IMR-90 (cell line): ENCODE data around the gene HAUS3. TPM values are rescaled to one million over a fixed set of nuclear protein-coding genes. Genes with fewer than 3 reads are reported as not detected.

Experiments used
- ATAC-seq: fragments of 200-7000 bp; cut with Tn5 transposase; 2 replicates; pipeline ENCODE4 v1.9.1; 2020; ENCODE audit warnings: low read depth, mild to moderate bottlenecking, moderate library complexity
- BruUV-seq: library from RNA; stranded (reverse); fragments of 400-500 nt; replicated peaks from 2 replicates; lab custom pipeline; 2021; lab: Mats Ljungman, UMichigan
- CTCF ChIA-PET: fragments of 300-600 bp; formaldehyde crosslinking; extraction: SDS; loops from one replicate; lab custom pipeline; 2021; ENCODE audit warnings: antibody characterized with exemption; lab: Yijun Ruan, JAX
- POLR2A ChIA-PET: fragments of 300-600 bp; sonication (Branson Sonifier 250); formaldehyde crosslinking; loops from one replicate; lab custom pipeline; 2022; ENCODE audit warnings: antibody characterized with exemption; ENCODE audit not compliant: unreplicated experiment; lab: Charles Lee
- DNase-seq: peaks from one replicate; pipeline ENCODE4 v3.0.0; 2013
- H2AFZ ChIP-seq: replicated peaks from 2 replicates; pipeline ENCODE3; 2013; ENCODE audit warnings: low read length, mild to moderate bottlenecking; ENCODE audit not compliant: poor library complexity
- H2AK5ac ChIP-seq: 2 replicates; pipeline ENCODE4 v1.6.1; 2013; ENCODE audit warnings: low read depth, low read length, inconsistent platforms
- H2AK9ac ChIP-seq: replicated peaks from 2 replicates; pipeline ENCODE3; 2013; ENCODE audit warnings: mild to moderate bottlenecking, low read depth, low read length, moderate library complexity; ENCODE audit not compliant: poor library complexity
- H2BK120ac ChIP-seq: 2 replicates; pipeline ENCODE4 v1.6.1; 2013; ENCODE audit warnings: low read depth, low read length, inconsistent platforms
- H2BK15ac ChIP-seq: 3 replicates; pipeline ENCODE4 v1.6.1; 2013; ENCODE audit warnings: low read depth, low read length, inconsistent platforms
- H2BK20ac ChIP-seq: 2 replicates; pipeline ENCODE4 v1.6.1; 2013; ENCODE audit warnings: low read depth, mild to moderate bottlenecking, inconsistent platforms, low read length, moderate library complexity
- H2BK5ac ChIP-seq: 2 replicates; pipeline ENCODE4 v1.6.1; 2013; ENCODE audit warnings: mild to moderate bottlenecking, low read depth, low read length, inconsistent platforms; ENCODE audit not compliant: poor library complexity, severe bottlenecking
- H3K14ac ChIP-seq: replicated peaks from 2 replicates; pipeline ENCODE4 v1.6.1; 2013; ENCODE audit warnings: low read depth, low read length, inconsistent platforms
- H3K18ac ChIP-seq: 2 replicates; pipeline ENCODE4 v1.6.1; 2013; ENCODE audit warnings: low read depth, low read length, control low read depth
- H3K23ac ChIP-seq: 2 replicates; pipeline ENCODE4 v1.6.1; 2013; ENCODE audit warnings: low read depth, low read length, inconsistent platforms
- H3K27ac ChIP-seq: 2 replicates; pipeline ENCODE4 v1.5.1; 2013; ENCODE audit warnings: mild to moderate bottlenecking, control low read depth, low read length; ENCODE audit not compliant: insufficient read depth
- H3K27me3 ChIP-seq: 2 replicates; pipeline ENCODE4 v1.6.1; 2013; ENCODE audit warnings: low read length; ENCODE audit not compliant: control insufficient read depth, insufficient read depth
- H3K36me3 ChIP-seq: 2 replicates; pipeline ENCODE4 v1.6.1; 2013; ENCODE audit warnings: low read length, mixed read lengths; ENCODE audit not compliant: control insufficient read depth, insufficient read depth
- H3K4ac ChIP-seq: 2 replicates; pipeline ENCODE4 v1.6.1; 2013; ENCODE audit warnings: low read depth, low read length, inconsistent platforms
- H3K4me1 ChIP-seq: 2 replicates; pipeline ENCODE4 v1.6.1; 2013; ENCODE audit warnings: low read length, mixed read lengths; ENCODE audit not compliant: control insufficient read depth, insufficient read depth
- H3K4me2 ChIP-seq: 2 replicates; pipeline ENCODE4 v1.6.1; 2013; ENCODE audit warnings: low read depth, mild to moderate bottlenecking, control low read depth, low read length, moderate library complexity
- H3K4me3 ChIP-seq: 2 replicates; pipeline ENCODE4 v1.5.1; 2013; ENCODE audit warnings: low read depth, mild to moderate bottlenecking, control low read depth, low read length, moderate library complexity; ENCODE audit not compliant: insufficient read depth
- H3K56ac ChIP-seq: 2 replicates; pipeline ENCODE4 v1.6.1; 2013; ENCODE audit warnings: low read length, inconsistent platforms; ENCODE audit not compliant: insufficient read depth; ENCODE audit errors: extremely low read depth
- H3K79me1 ChIP-seq, 2 experiments: 2 replicates each; pipeline ENCODE4 v1.6.1; 2013; ENCODE audit warnings: low read length in 2 of 2, inconsistent platforms in 1 of 2, low read depth in 1 of 2
- H3K9ac ChIP-seq: 2 replicates; pipeline ENCODE4 v1.6.1; 2013; ENCODE audit warnings: low read depth, low read length, control low read depth
- H3K9me1 ChIP-seq: 2 replicates; pipeline ENCODE4 v1.6.1; 2013; ENCODE audit warnings: low read length, inconsistent platforms; ENCODE audit not compliant: insufficient read depth
- H3K9me3 ChIP-seq: 2 replicates; pipeline ENCODE4 v1.6.1; 2013; ENCODE audit warnings: low read length; ENCODE audit not compliant: control insufficient read depth, insufficient read depth
- H4K20me1 ChIP-seq: 2 replicates; pipeline ENCODE4 v1.6.1; 2013; ENCODE audit warnings: low read length, inconsistent platforms; ENCODE audit not compliant: insufficient read depth
- H4K5ac ChIP-seq: 2 replicates; pipeline ENCODE4 v1.6.1; 2013; ENCODE audit warnings: mild to moderate bottlenecking, low read depth, low read length, control low read depth
- H4K8ac ChIP-seq, 2 experiments: 2 replicates each; pipeline ENCODE4 v1.6.1; 2013; ENCODE audit warnings: low read depth in 2 of 2, low read length in 2 of 2, control low read depth in 1 of 2, inconsistent platforms in 1 of 2
- H4K91ac ChIP-seq: 2 replicates; pipeline ENCODE4 v1.6.1; 2013; ENCODE audit warnings: low read depth, low read length, inconsistent platforms; ENCODE audit not compliant: insufficient read depth
- BHLHE40 ChIP-seq: fragments of 150-350 bp; IDR thresholded peaks from 2 replicates; pipeline ENCODE4 v1.6.1; 2016; ENCODE audit warnings: mild to moderate bottlenecking, low read depth, low read length
- NFE2L2 ChIP-seq: fragments of 150-350 bp; IDR thresholded peaks from 2 replicates; pipeline ENCODE4 v1.6.1; 2016; ENCODE audit warnings: low read depth, mild to moderate bottlenecking, low read length
- RAD21 ChIP-seq: IDR thresholded peaks from 2 replicates; pipeline ENCODE4 v1.6.1; 2012; ENCODE audit warnings: low read length, improper control_type of control experiment
- RCOR1 ChIP-seq: IDR thresholded peaks from 2 replicates; pipeline ENCODE4 v1.6.1; 2012; ENCODE audit warnings: mild to moderate bottlenecking, low read length, improper control_type of control experiment; ENCODE audit not compliant: insufficient replicate concordance
- RFX5 ChIP-seq: IDR thresholded peaks from 2 replicates; pipeline ENCODE4 v1.8.0; 2012; ENCODE audit warnings: low read depth, mild to moderate bottlenecking, low read length, moderate library complexity
- WGBS, 2 experiments: methylation state at CpG; one replicate each; pipeline versions ENCODE4 v1.1.5 to v1.1.7; 2013; ENCODE audit warnings: missing lambda C conversion rate in 2 of 2; ENCODE audit not compliant: insufficient read length in 1 of 2; ENCODE audit errors: extremely low coverage in 2 of 2; 5-methylcytosine and 5-hydroxymethylcytosine counted together
- dilution Hi-C: fragments of 300-500 bp; cut with HindIII; formaldehyde crosslinking; loops from one replicate; pipeline ENCODE4 v1.14.3; 2018; ENCODE audit warnings: low sequenced_read_pairs; ENCODE audit not compliant: unreplicated experiment
- in situ Hi-C: fragments of 300-500 bp; cut with MboI; formaldehyde crosslinking; loops from 3 replicates; pipeline ENCODE4 v1.14.3; 2019; ENCODE audit warnings: low sequenced_read_pairs, inconsistent platforms, mixed read lengths
- intact Hi-C: fragments of 100-400 bp; cut with micrococcal nuclease; formaldehyde crosslinking; loops from 2 replicates; pipeline ENCODE4 v1.10.0; 2022
- polyA plus RNA-seq, 3 experiments: library from polyadenylated mRNA; depleted of rRNA; stranded (reverse); fragments of >200 nt; gene quantifications; 2 replicates each; pipeline ENCODE4 v1.2.3, GENCODE V29; 2012; ENCODE audit warnings: low replicate concordance in 1 of 3
- total RNA-seq: library from RNA; depleted of rRNA; stranded (reverse); fragments of >200 nt; gene quantifications from 2 replicates; pipeline ENCODE4 v1.2.3, GENCODE V29; 2012
- TF ChIP-seq, protein P1 (sequence below): fragments of 150-350 bp; IDR thresholded peaks from 2 replicates; pipeline ENCODE4 v1.6.1; 2016; ENCODE audit warnings: low read depth, mild to moderate bottlenecking, low read length, moderate library complexity, borderline replicate concordance
- TF ChIP-seq, protein P2 (sequence below): conservative IDR thresholded peaks from 2 replicates; pipeline ENCODE4 v1.5.1; 2012; ENCODE audit warnings: mild to moderate bottlenecking, low read depth, low read length, improper control_type of control experiment

The HAUS3 gene
- total and polyA plus RNA-seq, 2 of the 4 experiments (the other 2 are of a cell fraction): 4.3 to 4.8 TPM

DNA sequence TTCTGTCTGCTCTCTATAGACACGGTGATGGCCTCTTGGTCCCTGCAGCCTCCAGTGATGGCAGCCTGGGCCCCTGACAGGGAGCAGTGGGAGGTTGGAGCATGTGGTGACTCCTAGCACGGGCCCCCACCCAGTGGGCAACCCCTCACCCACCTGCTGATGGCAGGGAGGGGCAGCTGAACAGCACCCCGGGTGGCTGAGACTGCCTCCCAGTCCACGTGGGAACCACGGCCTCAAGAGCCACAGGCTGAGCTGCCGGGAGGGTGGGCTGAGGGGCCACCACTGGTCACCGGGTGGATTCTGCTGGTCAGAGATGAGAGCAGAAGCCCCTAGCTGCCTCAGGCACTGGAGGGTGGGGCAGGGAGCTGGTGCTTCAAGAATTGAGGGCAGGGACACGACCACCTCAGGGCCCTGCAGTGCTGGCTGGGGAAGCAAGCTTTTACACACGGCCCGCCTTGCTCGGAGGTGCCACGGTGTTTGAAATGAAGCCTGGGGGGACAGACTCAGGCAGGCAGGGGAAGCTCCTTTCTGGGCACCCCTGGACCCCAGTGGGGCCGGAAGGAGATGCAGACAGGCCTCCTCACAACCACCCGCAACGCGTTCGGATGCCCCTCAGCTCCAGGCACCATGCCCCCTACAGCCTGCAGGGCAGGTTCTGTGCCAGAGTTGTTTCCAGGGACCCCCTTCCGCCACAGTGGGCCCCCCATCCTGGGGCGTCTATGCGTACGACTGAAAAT, 6.3 kb upstream of the HAUS3 start:
- H3K18ac ChIP-seq: no peak overlapping the region
- no peak overlapping the region for H4K8ac ChIP-seq
- ATAC-seq (no peak), DNase-seq (no peak)
- dilution Hi-C loops: no loop called here
- intact Hi-C loops: no loop called here
- 0 out of 2 replicates have a peak, but pooled peaks cover 3% of the 10 kb centered on the region for H3K9me1 ChIP-seq
- H3K9me3 ChIP-seq: no peaks in the 10 kb centered on the region
- H3K36me3 ChIP-seq: peaks cover 44% of the 10 kb centered on the region
- no peak overlapping the region for H2BK20ac ChIP-seq
- H2BK120ac ChIP-seq: no peak overlapping the region
- peaks cover 3% of the 10 kb centered on the region; the same call in 1 of the 2 replicates for H3K4me1 ChIP-seq
- no peaks in the 10 kb centered on the region for H3K27me3 ChIP-seq
- no TSS peak for BruUV-seq
- TF ChIP-seq RFX5: no peak
- TF ChIP-seq, protein P1, sequence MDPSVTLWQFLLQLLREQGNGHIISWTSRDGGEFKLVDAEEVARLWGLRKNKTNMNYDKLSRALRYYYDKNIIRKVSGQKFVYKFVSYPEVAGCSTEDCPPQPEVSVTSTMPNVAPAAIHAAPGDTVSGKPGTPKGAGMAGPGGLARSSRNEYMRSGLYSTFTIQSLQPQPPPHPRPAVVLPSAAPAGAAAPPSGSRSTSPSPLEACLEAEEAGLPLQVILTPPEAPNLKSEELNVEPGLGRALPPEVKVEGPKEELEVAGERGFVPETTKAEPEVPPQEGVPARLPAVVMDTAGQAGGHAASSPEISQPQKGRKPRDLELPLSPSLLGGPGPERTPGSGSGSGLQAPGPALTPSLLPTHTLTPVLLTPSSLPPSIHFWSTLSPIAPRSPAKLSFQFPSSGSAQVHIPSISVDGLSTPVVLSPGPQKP: no peak
- TF ChIP-seq, protein P2, sequence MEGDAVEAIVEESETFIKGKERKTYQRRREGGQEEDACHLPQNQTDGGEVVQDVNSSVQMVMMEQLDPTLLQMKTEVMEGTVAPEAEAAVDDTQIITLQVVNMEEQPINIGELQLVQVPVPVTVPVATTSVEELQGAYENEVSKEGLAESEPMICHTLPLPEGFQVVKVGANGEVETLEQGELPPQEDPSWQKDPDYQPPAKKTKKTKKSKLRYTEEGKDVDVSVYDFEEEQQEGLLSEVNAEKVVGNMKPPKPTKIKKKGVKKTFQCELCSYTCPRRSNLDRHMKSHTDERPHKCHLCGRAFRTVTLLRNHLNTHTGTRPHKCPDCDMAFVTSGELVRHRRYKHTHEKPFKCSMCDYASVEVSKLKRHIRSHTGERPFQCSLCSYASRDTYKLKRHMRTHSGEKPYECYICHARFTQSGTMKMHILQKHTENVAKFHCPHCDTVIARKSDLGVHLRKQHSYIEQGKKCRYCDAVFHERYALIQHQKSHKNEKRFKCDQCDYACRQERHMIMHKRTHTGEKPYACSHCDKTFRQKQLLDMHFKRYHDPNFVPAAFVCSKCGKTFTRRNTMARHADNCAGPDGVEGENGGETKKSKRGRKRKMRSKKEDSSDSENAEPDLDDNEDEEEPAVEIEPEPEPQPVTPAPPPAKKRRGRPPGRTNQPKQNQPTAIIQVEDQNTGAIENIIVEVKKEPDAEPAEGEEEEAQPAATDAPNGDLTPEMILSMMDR: no peak
- TF ChIP-seq RAD21: no peak
- TF ChIP-seq RCOR1: no peak
- no peak for TF ChIP-seq NFE2L2
- TF ChIP-seq BHLHE40: no peak
- H3K27ac ChIP-seq: no peak overlapping the region
- WGBS, 2 experiments: 88% methylated on average over 3 of the region's 21 CpGs; no CpG with 5 or more reads in 1 of the 2 experiments
- H2BK5ac ChIP-seq: no peak overlapping the region
- H2AK5ac ChIP-seq: no peak overlapping the region
- ChIA-PET CTCF (no interaction called here), POLR2A (no interaction called here)
- no peak overlapping the region for H3K23ac ChIP-seq
- H2BK15ac ChIP-seq: no peak overlapping the region
- H4K5ac ChIP-seq: no peak overlapping the region
- in situ Hi-C loops: no loop called here
- no peak overlapping the region for H3K14ac ChIP-seq
- no peak overlapping the region for H2AFZ ChIP-seq
- no peak overlapping the region for H3K56ac ChIP-seq
- no peak overlapping the region for H3K4me2 ChIP-seq
- no peak overlapping the region for H4K91ac ChIP-seq
- H2AK9ac ChIP-seq: peak overlapping the region; percentile 39
- H3K4me3 ChIP-seq: no peak overlapping the region
- no peak overlapping the region for H3K9ac ChIP-seq
- H3K4ac ChIP-seq: no peak overlapping the region
- peaks cover 0 to 8% of the 10 kb centered on the region in 2 experiments; a peak in 1 of 4 replicates for H3K79me1 ChIP-seq
- peaks cover 17% of the 10 kb centered on the region for H4K20me1 ChIP-seq
